ENCODE data around the gene ATP1B2.
A peak's percentile ranks its signal among the peaks of the same experiment; 100 is the strongest.

- TF ChIP-seq JUN (CRISPR knock-in tag; IDR thresholded peaks at IDR 0.05) (no peak), CTCF (IDR thresholded peaks at IDR 0.05) (no peak), TEAD4 (CRISPR knock-in tag; IDR thresholded peaks at IDR 0.05) (no peak), SP1 (CRISPR knock-in tag; conservative IDR thresholded peaks at IDR 0.05) (peak; percentile 46), USF2 (CRISPR knock-in tag; IDR thresholded peaks at IDR 0.05) (no peak), TCF7 (CRISPR knock-in tag; IDR thresholded peaks at IDR 0.05; ENCODE audit: low read depth) (no peak), ZBTB21 (CRISPR knock-in tag; IDR thresholded peaks at IDR 0.05; ENCODE audit: borderline replicate concordance) (no peak), MLX (CRISPR knock-in tag; IDR thresholded peaks at IDR 0.05) (no peak), NR3C1 (CRISPR knock-in tag; conservative IDR thresholded peaks at IDR 0.05; ENCODE audit: low read depth) (no peak)
These were observed 35.7 kb downstream of the ATP1B2 start for GRCh38 chr17:7686222-7687071.

All from WTC11 (cell line).